Lower leg skin (tissue), 4 donors: ENCODE measurements around the gene KRT76. TPM values are rescaled to one million over a fixed set of nuclear protein-coding genes. Genes with fewer than 3 reads are reported as not detected.
"Not testable (repeated sequence)": the region's sequence is repeated elsewhere in the genome, so short reads cannot be mapped to it uniquely, and the experiment has no call there.

Experiments used
- DNase-seq, 2 donors: peaks; one replicate each; pipeline ENCODE4 v3.0.0-alpha.2; 2019; ENCODE audit warnings: low spot score in 2 of 2
- H3K4me3 ChIP-seq: fragments of 200-600 bp; sonication (generic); 2 replicates; pipeline ENCODE4 v1.5.1; 2017; ENCODE audit warnings: mild to moderate bottlenecking, low read depth; ENCODE audit not compliant: poor library complexity, severe bottlenecking
- CTCF ChIP-seq, 3 donors: fragments of 450-650 bp; IDR thresholded peaks; one replicate each; pipeline ENCODE4 v1.5.1; 2016; ENCODE audit warnings: antibody characterized with exemption in 3 of 3, mild to moderate bottlenecking in 3 of 3, moderate library complexity in 2 of 3
- POLR2A ChIP-seq, 2 donors: fragments of 450-650 bp; IDR thresholded peaks; one replicate each; pipeline ENCODE4 v1.6.1; 2016 to 2017; ENCODE audit warnings: antibody characterized with exemption in 2 of 2, mild to moderate bottlenecking in 1 of 2, moderate library complexity in 1 of 2
- WGBS, 2 donors: methylation state at CpG; one replicate each; pipeline ENCODE4 v1.1.5; 2018; 5-methylcytosine and 5-hydroxymethylcytosine counted together
- intact Hi-C: fragments of 100-400 bp; cut with DNase I; formaldehyde crosslinking; loops from one replicate; pipeline ENCODE4 v1.15.0; 2023; ENCODE audit warnings: low total_unique reads
- total RNA-seq, 4 donors: library from RNA; depleted of rRNA; stranded (reverse); fragments of >200 nt; gene quantifications; one replicate each; pipeline ENCODE4 v1.1.0, GENCODE V29; 2016

Gene KRT76
- total RNA-seq, 4 donors from 2014 or later, result not detected

GRCh38 chr12:52766351-52767019 is 10.7 kb downstream of the KRT76 start:
- TF ChIP-seq POLR2A (IDR thresholded peaks at IDR 0.05), result no peak
- TF ChIP-seq CTCF (IDR thresholded peaks at IDR 0.05), result no peak
- intact Hi-C loops, result no loop called here
- no peak for DNase-seq
- 82 to 90% methylated on average over 5 of the region's 5 CpGs for WGBS, 2 donors
- no peak overlapping the region for H3K4me3 ChIP-seq

- intact Hi-C loops, result no loop called here
- TF ChIP-seq CTCF (IDR thresholded peaks at IDR 0.05) (no peak), POLR2A (IDR thresholded peaks at IDR 0.05) (no peak)
- DNase-seq, result no peak
- H3K4me3 ChIP-seq, result no peak overlapping the region
- WGBS, 2 donors, result 62 to 76% methylated on average over 1 of the region's 1 CpG
Observed at GRCh38 chr12:52765702-52766101, 11.4 kb downstream of the KRT76 start.

- DNase-seq, result no peak
- no peak overlapping the region for H3K4me3 ChIP-seq
- no peak for TF ChIP-seq POLR2A (IDR thresholded peaks at IDR 0.05)
- TF ChIP-seq CTCF (IDR thresholded peaks at IDR 0.05), result no peak
- intact Hi-C loops, result no loop called here
- 72 to 81% methylated on average over 2 of the region's 2 CpGs for WGBS, 2 donors
Observed at GRCh38 chr12:52763991-52764390, 13.2 kb downstream of the KRT76 start.

GRCh38 chr12:52763036-52763659 is 14.0 kb downstream of the KRT76 start:
- DNase-seq, result no peak
- TF ChIP-seq POLR2A (IDR thresholded peaks at IDR 0.05) (no peak), CTCF (IDR thresholded peaks at IDR 0.05) (no peak)
- no peak overlapping the region for H3K4me3 ChIP-seq
- 79% methylated on average over 9 of the region's 9 CpGs for WGBS, 2 donors
- intact Hi-C loops, result no loop called here

GRCh38 chr12:52761802-52762201 is 15.3 kb downstream of the KRT76 start:
- H3K4me3 ChIP-seq, result no peak overlapping the region
- TF ChIP-seq POLR2A (IDR thresholded peaks at IDR 0.05) (no peak), CTCF (IDR thresholded peaks at IDR 0.05) (no peak)
- WGBS, 2 donors, result 88 to 94% methylated on average over 2 of the region's 2 CpGs
- intact Hi-C loops, result no loop called here
- DNase-seq, result no peak

GRCh38 chr12:52761218-52761617 is 15.9 kb downstream of the KRT76 start:
- DNase-seq, H3K4me3 ChIP-seq, intact Hi-C loops: not testable (repeated sequence)
- WGBS, 2 donors, result 78 to 89% methylated on average over 8 of the region's 8 CpGs
